NCI-H2196 treated with DMSO at 0.1 percent for 48 hours (cell line): Measurements from ENCODE around the gene GALNT6.

Experiments used
- DNase-seq: peaks from one replicate; lab custom pipeline; 2025; ENCODE audit not compliant: unreplicated experiment; lab: John Stamatoyannopoulos, UW

GALNT6 gene

DNA sequence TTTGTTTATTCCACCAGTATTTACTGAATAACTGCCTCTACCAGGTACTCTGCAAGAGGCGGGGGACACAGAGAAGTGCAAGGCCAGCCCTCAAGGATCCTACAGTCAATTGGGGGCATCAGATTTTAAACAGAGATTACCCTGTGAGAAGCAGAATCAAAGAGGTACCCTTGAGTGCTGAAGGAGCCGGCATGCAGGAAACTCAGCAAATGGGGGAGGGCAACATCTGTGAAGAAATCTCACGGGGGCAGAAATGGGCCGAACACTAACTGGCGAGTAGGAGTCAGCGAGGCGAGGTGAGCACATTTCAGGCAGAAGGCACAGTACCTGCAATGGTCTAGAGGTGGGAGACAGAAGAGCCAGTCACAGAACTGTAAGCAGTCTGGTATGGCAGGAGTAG, 9.0 kb downstream of the GALNT6 start:
- no peak for DNase-seq

- DNase-seq: no peak
These were observed 9.8 kb downstream of the GALNT6 start for GRCh38 chr12:51381226-51382079.

DNA sequence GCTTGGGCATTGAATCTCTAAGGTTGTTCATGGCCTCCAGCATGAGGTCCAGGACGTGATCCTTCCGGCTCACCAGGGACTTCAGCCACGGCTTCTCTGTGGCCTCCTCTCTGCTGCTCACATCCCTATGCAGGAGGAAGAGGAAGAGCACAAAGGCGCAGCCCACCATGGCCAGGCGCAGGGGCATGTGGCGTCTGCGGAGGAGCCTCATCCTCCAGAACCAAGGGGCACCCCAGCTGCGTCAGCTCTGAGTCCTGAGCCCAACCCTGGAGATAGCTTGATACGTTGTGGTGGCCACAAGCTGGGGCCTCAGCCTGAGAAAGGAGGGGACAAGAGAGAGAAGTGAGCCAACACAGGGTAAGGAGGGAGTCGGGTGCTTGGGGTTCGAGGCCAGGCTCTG, 11.6 kb downstream of the GALNT6 start:
- no peak for DNase-seq

DNA sequence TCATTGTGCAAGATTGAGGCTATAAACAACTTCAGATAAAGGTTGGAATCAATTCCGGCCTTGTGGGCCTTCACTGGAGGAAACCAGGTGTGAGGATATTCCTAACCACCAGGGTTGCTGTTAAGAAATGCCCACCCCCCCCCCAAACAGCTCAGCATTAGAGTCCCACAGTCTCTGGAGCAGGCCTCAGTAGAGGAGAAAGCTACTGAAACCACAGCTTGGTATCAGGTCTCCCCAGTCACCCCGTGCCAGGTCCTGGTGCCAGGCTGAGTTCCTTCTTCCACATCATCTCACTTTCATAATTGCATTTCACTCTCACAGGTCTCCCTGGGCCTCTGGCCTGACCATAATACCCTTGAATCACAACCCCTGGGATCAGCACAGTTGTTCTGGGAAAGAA, 12.5 kb downstream of the GALNT6 start:
- no peak for DNase-seq

GRCh38 chr12:51377099-51377984, 13.9 kb downstream of the GALNT6 start:
- DNase-seq: no peak

DNA sequence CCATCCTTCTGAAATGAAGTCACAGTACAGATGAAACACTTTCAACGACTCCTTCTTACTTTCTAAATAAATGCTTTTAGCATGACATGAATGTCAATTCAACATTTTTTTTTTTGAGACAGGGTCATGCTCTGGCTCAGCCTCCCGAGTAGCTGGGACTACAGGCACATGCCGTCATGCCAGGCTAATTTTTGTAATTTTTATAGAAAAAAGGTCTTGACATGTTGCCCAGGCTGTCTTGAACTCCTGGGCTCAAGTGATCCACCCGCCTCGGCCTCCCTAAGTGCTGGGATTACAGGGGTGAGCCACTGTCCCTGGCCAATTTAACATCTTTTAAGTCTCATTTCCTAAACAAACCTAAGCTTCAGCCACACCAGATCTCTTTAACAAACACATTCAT, 16.4 kb downstream of the GALNT6 start:
- DNase-seq: no peak

DNA sequence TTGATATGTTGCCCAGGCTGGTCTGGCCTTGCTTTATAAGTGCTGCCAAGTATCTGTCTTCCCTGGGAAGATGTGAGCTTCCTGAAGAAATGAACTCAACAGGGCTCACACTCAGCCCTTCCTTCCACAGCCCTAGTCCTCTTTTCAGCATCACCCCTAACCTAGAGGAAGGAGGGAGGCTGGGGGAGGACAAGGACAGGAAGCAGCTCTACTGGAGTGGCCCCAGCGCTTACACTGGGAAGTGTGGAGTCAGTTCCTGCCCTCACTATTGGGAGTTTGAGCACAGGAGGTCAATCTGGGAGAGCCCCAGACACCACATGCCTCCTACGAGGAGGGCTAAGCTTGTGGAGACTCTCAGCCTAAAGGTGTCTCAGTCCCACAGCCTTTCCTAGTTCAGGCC, 16.8 kb downstream of the GALNT6 start:
- no peak for DNase-seq

DNA sequence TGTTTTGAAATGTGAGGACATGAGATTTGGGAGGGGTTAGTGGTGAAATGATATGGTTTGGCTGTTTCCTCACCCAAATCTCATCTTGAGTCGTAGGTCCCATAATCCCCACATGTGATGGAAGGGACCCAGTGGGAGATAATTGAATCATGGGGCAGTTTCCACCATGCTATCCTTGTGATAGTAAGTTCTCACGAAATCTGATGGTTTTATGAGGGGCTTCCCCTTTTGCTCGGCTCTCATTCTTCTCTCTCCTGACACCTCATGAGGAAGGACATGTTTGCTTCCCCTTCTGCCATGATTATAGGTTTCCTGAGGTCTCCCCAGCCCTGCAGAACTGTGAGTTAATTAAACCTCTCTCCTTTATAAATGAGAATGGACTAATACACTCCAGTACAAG, 18.0 kb downstream of the GALNT6 start:
- no peak for DNase-seq

DNA sequence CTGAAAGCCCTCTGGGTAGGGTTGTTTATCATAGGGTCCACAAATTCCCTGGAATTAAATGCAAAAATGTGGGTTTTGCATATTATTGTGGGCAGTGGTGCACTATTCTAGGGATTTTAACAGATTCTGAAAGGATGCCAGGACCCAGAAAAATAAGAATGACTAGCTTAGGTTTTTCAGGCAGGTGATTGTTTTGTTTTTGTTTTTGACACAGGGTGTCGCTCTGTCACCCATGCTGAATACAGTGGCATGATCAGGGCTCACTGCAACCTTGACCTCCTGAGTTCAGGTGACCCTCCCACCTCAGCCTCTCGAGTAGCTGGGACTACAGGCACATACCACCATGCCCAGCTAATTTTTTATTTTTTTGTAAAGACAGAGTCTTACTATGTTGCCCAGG, 19.2 kb downstream of the GALNT6 start:
- DNase-seq: no peak

DNA sequence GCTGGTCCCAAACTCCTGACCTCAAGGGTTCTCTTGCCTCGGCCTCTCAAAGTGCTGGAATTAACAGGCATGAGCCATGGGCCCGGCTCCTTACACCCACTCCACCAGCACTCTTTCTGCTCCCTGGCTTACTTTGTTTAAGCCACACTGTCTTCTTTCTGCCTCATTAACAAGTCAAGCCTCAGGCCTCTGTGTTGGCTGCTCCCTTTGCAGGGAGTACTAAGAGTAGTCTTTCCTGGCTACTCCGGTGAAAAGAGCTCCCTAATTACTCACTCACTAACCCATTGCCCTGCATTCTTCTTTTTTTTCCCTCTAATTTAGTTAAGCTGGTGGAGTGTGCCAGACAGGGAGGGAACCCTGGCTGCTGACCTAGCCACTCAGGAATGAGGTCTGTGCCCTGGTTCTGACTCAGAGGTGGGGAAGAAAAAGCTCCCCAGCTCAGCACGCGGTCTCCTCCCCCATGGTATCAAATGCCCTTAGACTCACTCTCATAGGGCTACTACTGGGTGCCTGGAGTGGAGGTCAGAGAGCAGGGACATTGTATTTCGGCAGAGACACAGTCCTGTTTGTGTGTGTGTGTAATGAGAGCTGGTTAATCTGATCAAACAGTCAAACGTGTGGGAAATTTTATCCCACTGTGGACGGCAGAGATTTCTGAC, 19.8 kb downstream of the GALNT6 start:
- peak; percentile 90 for DNase-seq

GRCh38 chr12:51370667-51371066, 20.5 kb downstream of the GALNT6 start:
- DNase-seq: no peak

DNA sequence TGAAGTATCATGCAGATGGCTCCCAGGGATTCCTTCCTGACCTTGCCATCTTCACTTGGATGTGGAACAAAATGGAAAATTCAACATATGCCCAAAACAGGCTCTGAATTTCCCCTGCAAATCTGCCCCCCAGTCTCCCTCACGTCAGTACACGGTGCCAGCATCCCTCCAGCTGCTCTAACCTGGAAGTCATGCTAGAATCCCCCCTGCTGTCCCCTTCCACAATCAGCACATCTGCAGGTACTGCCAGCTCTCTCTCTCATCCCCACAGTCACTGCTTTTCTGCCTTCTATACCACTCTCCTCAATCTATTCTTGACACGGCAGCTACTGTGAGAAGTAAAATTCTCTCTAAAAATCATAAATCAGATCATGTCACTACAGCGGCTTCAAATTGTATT, 21.6 kb downstream of the GALNT6 start:
- DNase-seq: no peak

GRCh38 chr12:51368640-51369517, 22.3 kb downstream of the GALNT6 start:
- peak; percentile 72 for DNase-seq

DNA sequence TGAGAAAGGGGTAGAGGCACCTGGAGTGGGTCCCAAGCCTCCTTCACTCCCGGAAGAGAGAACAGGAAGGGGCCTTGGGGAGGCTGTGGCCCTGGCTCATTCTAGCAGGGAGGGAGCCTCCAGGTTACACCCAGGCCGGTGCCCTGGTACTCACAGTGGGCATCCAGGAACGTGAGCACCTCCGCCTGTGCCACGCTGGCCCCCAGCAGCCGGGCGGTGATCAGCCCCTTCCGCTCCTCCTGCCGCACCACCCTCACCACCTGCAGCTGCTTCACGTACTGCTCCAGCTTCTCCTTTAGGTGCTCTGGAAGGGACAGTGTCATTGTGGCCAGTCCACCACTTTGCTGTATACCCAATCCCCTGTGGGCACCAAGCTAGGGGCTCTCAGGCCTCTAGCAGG, 25.9 kb downstream of the GALNT6 start:
- no peak for DNase-seq

DNA sequence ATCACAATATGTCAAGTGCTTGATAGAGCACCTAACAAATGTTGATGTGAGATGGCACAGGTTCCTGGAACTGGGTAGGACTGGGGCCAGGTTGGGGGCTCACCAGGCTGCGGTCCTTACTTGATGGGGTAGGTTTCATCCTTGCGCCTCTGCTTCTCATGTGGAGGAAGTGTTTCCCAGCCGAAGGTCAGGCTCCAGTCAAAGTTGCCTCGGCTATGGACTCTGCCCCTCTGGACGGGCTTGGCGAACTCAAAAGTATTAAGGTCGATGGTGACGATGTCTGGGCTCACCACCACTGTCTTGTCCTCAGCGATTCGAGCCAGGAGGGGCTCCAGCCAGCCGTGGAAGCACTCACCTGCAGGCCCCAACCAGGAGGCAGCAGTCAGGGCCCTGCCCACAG, 27.2 kb downstream of the GALNT6 start:
- DNase-seq: no peak

- DNase-seq: no peak
These were observed 28.4 kb downstream of the GALNT6 start for GRCh38 chr12:51362747-51363342.

- DNase-seq: no peak
These were observed 28.9 kb downstream of the GALNT6 start for GRCh38 chr12:51362307-51362706.

- no peak for DNase-seq
These were observed 29.8 kb downstream of the GALNT6 start for GRCh38 chr12:51361161-51362016.

- DNase-seq: no peak
These were observed 30.9 kb downstream of the GALNT6 start for GRCh38 chr12:51360315-51360714.
